ENCODE data around the gene ENKUR. TPM values are rescaled to one million over a fixed set of nuclear protein-coding genes. Genes with fewer than 3 reads are reported as not detected.

ENKUR gene
- total RNA-seq, 4 donors from 2014 or later, result 0.31 TPM; not detected in 3

DNA sequence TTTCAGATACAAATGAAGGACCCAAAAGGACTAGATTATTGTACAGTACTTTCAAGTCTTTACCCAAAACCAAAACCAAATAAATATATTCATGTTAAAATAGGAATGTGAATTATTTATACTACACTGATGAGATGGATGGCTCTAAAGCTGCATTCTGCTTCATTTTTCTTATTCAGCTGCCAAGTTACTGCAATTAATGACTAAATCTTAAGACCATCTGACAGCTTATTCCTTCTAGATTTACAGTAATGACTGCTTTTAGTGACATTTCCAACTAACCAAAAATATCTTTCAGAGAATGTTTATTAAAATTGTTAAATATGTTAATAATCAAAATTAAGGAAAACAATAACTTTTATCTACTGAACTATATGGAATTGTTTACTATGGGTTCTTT lies 20.9 kb downstream of the ENKUR start:
- no peak for DNase-seq
- TF ChIP-seq, protein P1, sequence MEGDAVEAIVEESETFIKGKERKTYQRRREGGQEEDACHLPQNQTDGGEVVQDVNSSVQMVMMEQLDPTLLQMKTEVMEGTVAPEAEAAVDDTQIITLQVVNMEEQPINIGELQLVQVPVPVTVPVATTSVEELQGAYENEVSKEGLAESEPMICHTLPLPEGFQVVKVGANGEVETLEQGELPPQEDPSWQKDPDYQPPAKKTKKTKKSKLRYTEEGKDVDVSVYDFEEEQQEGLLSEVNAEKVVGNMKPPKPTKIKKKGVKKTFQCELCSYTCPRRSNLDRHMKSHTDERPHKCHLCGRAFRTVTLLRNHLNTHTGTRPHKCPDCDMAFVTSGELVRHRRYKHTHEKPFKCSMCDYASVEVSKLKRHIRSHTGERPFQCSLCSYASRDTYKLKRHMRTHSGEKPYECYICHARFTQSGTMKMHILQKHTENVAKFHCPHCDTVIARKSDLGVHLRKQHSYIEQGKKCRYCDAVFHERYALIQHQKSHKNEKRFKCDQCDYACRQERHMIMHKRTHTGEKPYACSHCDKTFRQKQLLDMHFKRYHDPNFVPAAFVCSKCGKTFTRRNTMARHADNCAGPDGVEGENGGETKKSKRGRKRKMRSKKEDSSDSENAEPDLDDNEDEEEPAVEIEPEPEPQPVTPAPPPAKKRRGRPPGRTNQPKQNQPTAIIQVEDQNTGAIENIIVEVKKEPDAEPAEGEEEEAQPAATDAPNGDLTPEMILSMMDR (IDR thresholded peaks at IDR 0.05), result no peak
- no peak for TF ChIP-seq POLR2A (IDR thresholded peaks at IDR 0.05)
- intact Hi-C loops (cut with DNase I), result no loop called here
- H3K4me1 ChIP-seq, result no peaks in the 10 kb centered on the region
- H3K9me3 ChIP-seq, result no peaks in the 10 kb centered on the region
- no peaks in the 10 kb centered on the region for H3K36me3 ChIP-seq
- no peaks in the 10 kb centered on the region for H3K27me3 ChIP-seq
- H3K27ac ChIP-seq, result no peak overlapping the region
- H3K4me3 ChIP-seq, result no peak overlapping the region

GRCh38 chr10:24993237-24993958 lies 22.6 kb downstream of the ENKUR start:
- H3K36me3 ChIP-seq, result no peaks in the 10 kb centered on the region
- no peak for DNase-seq
- no peak overlapping the region for H3K4me3 ChIP-seq
- H3K27me3 ChIP-seq, result no peaks in the 10 kb centered on the region
- H3K9me3 ChIP-seq, result no peaks in the 10 kb centered on the region
- no peaks in the 10 kb centered on the region for H3K4me1 ChIP-seq
- no peak for TF ChIP-seq POLR2A (IDR thresholded peaks at IDR 0.05)
- TF ChIP-seq, protein P1 (IDR thresholded peaks at IDR 0.05), result no peak
- H3K27ac ChIP-seq, result no peak overlapping the region
- WGBS, 2 donors, result 81 to 88% methylated on average over 1 of the region's 1 CpG
- intact Hi-C loops (cut with DNase I), result no loop called here

GRCh38 chr10:24992512-24993133 lies 23.3 kb downstream of the ENKUR start:
- Histone ChIP-seq H3K4me3 (no peak overlapping the region), H3K9me3 (no peaks in the 10 kb centered on the region), H3K4me1 (no peaks in the 10 kb centered on the region), H3K27me3 (no peaks in the 10 kb centered on the region), H3K36me3 (no peaks in the 10 kb centered on the region), H3K27ac (no peak overlapping the region)
- WGBS, 2 donors, result 69 to 87% methylated on average over 3 of the region's 3 CpGs
- intact Hi-C loops (cut with DNase I), result no loop called here
- no peak for DNase-seq
- TF ChIP-seq, protein P1 (IDR thresholded peaks at IDR 0.05), result no peak
- TF ChIP-seq POLR2A (IDR thresholded peaks at IDR 0.05), result no peak

GRCh38 chr10:24991298-24991697 lies 24.7 kb downstream of the ENKUR start:
- no peaks in the 10 kb centered on the region for H3K36me3 ChIP-seq
- DNase-seq, result no peak
- no peaks in the 10 kb centered on the region for H3K4me1 ChIP-seq
- intact Hi-C loops (cut with DNase I), result no loop called here
- TF ChIP-seq, protein P1 (IDR thresholded peaks at IDR 0.05), result no peak
- TF ChIP-seq POLR2A (IDR thresholded peaks at IDR 0.05), result no peak
- no peaks in the 10 kb centered on the region for H3K9me3 ChIP-seq
- 90 to 97% methylated on average over 12 to 13 of the region's 13 CpGs for WGBS, 2 donors
- H3K4me3 ChIP-seq, result no peak overlapping the region
- H3K27ac ChIP-seq, result no peak overlapping the region
- no peaks in the 10 kb centered on the region for H3K27me3 ChIP-seq

GRCh38 chr10:24989867-24990266 lies 26.1 kb downstream of the ENKUR start:
- DNase-seq, result no peak
- Histone ChIP-seq H3K4me3 (no peak overlapping the region), H3K27ac (no peak overlapping the region), H3K9me3 (no peaks in the 10 kb centered on the region), H3K4me1 (no peaks in the 10 kb centered on the region), H3K36me3 (no peaks in the 10 kb centered on the region), H3K27me3 (no peaks in the 10 kb centered on the region)
- WGBS, 2 donors, result 3 to 16% methylated on average over 1 of the region's 1 CpG
- intact Hi-C loops (cut with DNase I), result no loop called here
- no peak for TF ChIP-seq POLR2A (IDR thresholded peaks at IDR 0.05)
- TF ChIP-seq, protein P1 (IDR thresholded peaks at IDR 0.05), result peak in 2 of 6 experiments; percentile 20 to 25
